CD4-positive, alpha-beta T cell treated with Interleukin-2 at 100 ng/mL for 4 hours (primary cell): ENCODE results near the gene KLRF1.

Source experiments
- DNase-seq: peaks from one replicate; pipeline ENCODE4 v3.0.0-alpha.2; 2020; ENCODE audit warnings: low spot score

Gene KLRF1

GRCh38 chr12:9827209-9827888, at the start of gene KLRF1:
Gene KLRF1, plus strand, starts transcription at chr12:9827481. Its CDS starts 64 bp downstream, at chr12:9827545.
- no peak for DNase-seq

GRCh38 chr12:9779209-9779608, 48.1 kb upstream of the KLRF1 start:
- DNase-seq, result no peak

GRCh38 chr12:9781360-9781759, 45.9 kb upstream of the KLRF1 start:
- DNase-seq, result no peak

GRCh38 chr12:9782547-9783382, 44.5 kb upstream of the KLRF1 start:
- no peak for DNase-seq

GRCh38 chr12:9784326-9784725, 43.0 kb upstream of the KLRF1 start:
- DNase-seq, result no peak

GRCh38 chr12:9784816-9785215, 42.5 kb upstream of the KLRF1 start:
- no peak for DNase-seq

GRCh38 chr12:9786726-9787717, 40.3 kb upstream of the KLRF1 start:
- no peak for DNase-seq

- DNase-seq, result no peak
These were observed 34.9 kb upstream of the KLRF1 start for GRCh38 chr12:9792185-9792900.

- no peak for DNase-seq
These were observed 34.2 kb upstream of the KLRF1 start for GRCh38 chr12:9792961-9793617.

- DNase-seq, result peak; percentile 59
These were observed 33.4 kb upstream of the KLRF1 start for GRCh38 chr12:9793779-9794395.

GRCh38 chr12:9794484-9795093, 32.7 kb upstream of the KLRF1 start:
- DNase-seq, result no peak

GRCh38 chr12:9795945-9796344, 31.3 kb upstream of the KLRF1 start:
- no peak for DNase-seq

- peak; percentile 63 for DNase-seq
These were observed 30.9 kb upstream of the KLRF1 start for GRCh38 chr12:9796346-9796745.

GRCh38 chr12:9796971-9797370, 30.3 kb upstream of the KLRF1 start:
- DNase-seq, result no peak

GRCh38 chr12:9797722-9798619, 29.3 kb upstream of the KLRF1 start:
- peak; percentile 82 for DNase-seq

GRCh38 chr12:9799961-9800360, 27.3 kb upstream of the KLRF1 start:
- DNase-seq, result no peak

- DNase-seq, result no peak
These were observed 21.4 kb upstream of the KLRF1 start for GRCh38 chr12:9805883-9806282.

- no peak for DNase-seq
These were observed 20.6 kb upstream of the KLRF1 start for GRCh38 chr12:9806714-9807113.

GRCh38 chr12:9808504-9808903, 18.8 kb upstream of the KLRF1 start:
- DNase-seq, result no peak
